Measurements from ENCODE around the gene CEP95. TPM values are rescaled to one million over a fixed set of nuclear protein-coding genes. Genes with fewer than 3 reads are reported as not detected.

Gene CEP95
- total RNA-seq, 2 donors from 2014 or later: 130 to 143 TPM

- no peaks in the 10 kb centered on the region for H3K27me3 Mint-ChIP-seq
- peaks cover 17% of the 10 kb centered on the region for H3K36me3 Mint-ChIP-seq (ENCODE audit: low read depth)
- H3K9me3 ChIP-seq (ENCODE audit: control insufficient read depth, low read length, poor library complexity, severe bottlenecking): no peaks in the 10 kb centered on the region
- H3K27ac Mint-ChIP-seq: peak overlapping the region; percentile 100
- peaks cover 73% of the 10 kb centered on the region for H3K4me1 Mint-ChIP-seq
- ATAC-seq (no peak), DNase-seq (no peak)
- H3K4me3 Mint-ChIP-seq: peak overlapping the region; percentile 100
These were observed 8.2 kb upstream of the CEP95 start for GRCh38 chr17:64498308-64499203.

- ATAC-seq (no peak), DNase-seq (no peak)
- peak overlapping the region; percentile 81 for H3K4me3 Mint-ChIP-seq
- peaks cover 22% of the 10 kb centered on the region for H3K36me3 Mint-ChIP-seq (ENCODE audit: low read depth)
- H3K4me1 Mint-ChIP-seq: peaks cover 75% of the 10 kb centered on the region
- H3K9me3 ChIP-seq (ENCODE audit: control insufficient read depth, low read length, poor library complexity, severe bottlenecking): no peaks in the 10 kb centered on the region
- no peaks in the 10 kb centered on the region for H3K27me3 Mint-ChIP-seq
- peak overlapping the region; percentile 100 for H3K27ac Mint-ChIP-seq
These were observed 6.8 kb upstream of the CEP95 start for GRCh38 chr17:64499805-64500486.

GRCh38 chr17:64500487-64500859 lies 6.3 kb upstream of the CEP95 start:
- Mint-ChIP-seq H3K4me3 (peak overlapping the region; percentile 81), H3K27ac (peak overlapping the region; percentile 100), H3K36me3 (ENCODE audit: low read depth) (peaks cover 27% of the 10 kb centered on the region), H3K27me3 (no peaks in the 10 kb centered on the region), H3K4me1 (peaks cover 78% of the 10 kb centered on the region)
- no peaks in the 10 kb centered on the region for H3K9me3 ChIP-seq (ENCODE audit: control insufficient read depth, low read length, poor library complexity, severe bottlenecking)
- DNase-seq (no peak), ATAC-seq (no peak)

GRCh38 chr17:64500862-64501765 lies 5.7 kb upstream of the CEP95 start:
- Mint-ChIP-seq H3K4me3 (peak overlapping the region; percentile 81), H3K27ac (peak overlapping the region; percentile 100), H3K27me3 (no peaks in the 10 kb centered on the region), H3K4me1 (peaks cover 80% of the 10 kb centered on the region), H3K36me3 (ENCODE audit: low read depth) (peaks cover 30% of the 10 kb centered on the region)
- no peaks in the 10 kb centered on the region for H3K9me3 ChIP-seq (ENCODE audit: control insufficient read depth, low read length, poor library complexity, severe bottlenecking)
- ATAC-seq (no peak), DNase-seq (no peak)

GRCh38 chr17:64502021-64502420 lies 4.8 kb upstream of the CEP95 start:
- no peaks in the 10 kb centered on the region for H3K9me3 ChIP-seq (ENCODE audit: control insufficient read depth, low read length, poor library complexity, severe bottlenecking)
- H3K27me3 Mint-ChIP-seq: no peaks in the 10 kb centered on the region
- peaks cover 26% of the 10 kb centered on the region for H3K36me3 Mint-ChIP-seq (ENCODE audit: low read depth)
- DNase-seq (no peak), ATAC-seq (no peak)
- peaks cover 76% of the 10 kb centered on the region for H3K4me1 Mint-ChIP-seq
- peak overlapping the region; percentile 81 for H3K4me3 Mint-ChIP-seq
- peak overlapping the region; percentile 100 for H3K27ac Mint-ChIP-seq

- peak overlapping the region; percentile 100 for H3K27ac Mint-ChIP-seq
- H3K9me3 ChIP-seq (ENCODE audit: control insufficient read depth, low read length, poor library complexity, severe bottlenecking): no peaks in the 10 kb centered on the region
- H3K27me3 Mint-ChIP-seq: no peaks in the 10 kb centered on the region
- H3K4me3 Mint-ChIP-seq: peak overlapping the region; percentile 99
- ATAC-seq: no peak
- no peak for DNase-seq
- H3K4me1 Mint-ChIP-seq: peaks cover 72% of the 10 kb centered on the region
- peaks cover 24% of the 10 kb centered on the region for H3K36me3 Mint-ChIP-seq (ENCODE audit: low read depth)
These were observed 4.0 kb upstream of the CEP95 start for GRCh38 chr17:64502809-64503208.

GRCh38 chr17:64503341-64503740 lies 3.4 kb upstream of the CEP95 start:
- Mint-ChIP-seq H3K4me3 (peak overlapping the region; percentile 99), H3K4me1 (peaks cover 71% of the 10 kb centered on the region), H3K27me3 (no peaks in the 10 kb centered on the region), H3K27ac (peak overlapping the region; percentile 100), H3K36me3 (ENCODE audit: low read depth) (peaks cover 24% of the 10 kb centered on the region)
- ATAC-seq (no peak), DNase-seq (no peak)
- H3K9me3 ChIP-seq (ENCODE audit: control insufficient read depth, low read length, poor library complexity, severe bottlenecking): no peaks in the 10 kb centered on the region

- ATAC-seq: no peak
- Mint-ChIP-seq H3K27ac (peak overlapping the region; percentile 100), H3K27me3 (no peaks in the 10 kb centered on the region), H3K36me3 (ENCODE audit: low read depth) (peaks cover 24% of the 10 kb centered on the region), H3K4me1 (peaks cover 71% of the 10 kb centered on the region), H3K4me3 (peak overlapping the region; percentile 99)
- DNase-seq: no peak
- no peaks in the 10 kb centered on the region for H3K9me3 ChIP-seq (ENCODE audit: control insufficient read depth, low read length, poor library complexity, severe bottlenecking)
These were observed 2.7 kb upstream of the CEP95 start for GRCh38 chr17:64503821-64504768.

- DNase-seq (no peak), ATAC-seq (no peak)
- Mint-ChIP-seq H3K36me3 (ENCODE audit: low read depth) (peaks cover 24% of the 10 kb centered on the region), H3K27me3 (no peaks in the 10 kb centered on the region), H3K4me1 (peaks cover 68% of the 10 kb centered on the region), H3K27ac (peak overlapping the region; percentile 100), H3K4me3 (peak overlapping the region; percentile 99)
- H3K9me3 ChIP-seq (ENCODE audit: control insufficient read depth, low read length, poor library complexity, severe bottlenecking): no peaks in the 10 kb centered on the region
These were observed 1.9 kb upstream of the CEP95 start for GRCh38 chr17:64504769-64505339.

- Mint-ChIP-seq H3K4me1 (peaks cover 63% of the 10 kb centered on the region), H3K36me3 (ENCODE audit: low read depth) (peaks cover 20% of the 10 kb centered on the region), H3K27me3 (no peaks in the 10 kb centered on the region), H3K4me3 (peak overlapping the region; percentile 99), H3K27ac (peak overlapping the region; percentile 100)
- DNase-seq (peak; percentile 67 to 76 (median 74)), ATAC-seq (peak; percentile 37)
- no peaks in the 10 kb centered on the region for H3K9me3 ChIP-seq (ENCODE audit: control insufficient read depth, low read length, poor library complexity, severe bottlenecking)
These were observed 1.2 kb upstream of the CEP95 start for GRCh38 chr17:64505340-64506200.

- ATAC-seq: peak; percentile 75
- H3K9me3 ChIP-seq (ENCODE audit: control insufficient read depth, low read length, poor library complexity, severe bottlenecking): no peaks in the 10 kb centered on the region
- Mint-ChIP-seq H3K27me3 (no peaks in the 10 kb centered on the region), H3K4me1 (peaks cover 60% of the 10 kb centered on the region), H3K36me3 (ENCODE audit: low read depth) (peaks cover 17% of the 10 kb centered on the region), H3K27ac (peak within 1 kb of the TSS; percentile 100), H3K4me3 (peak within 1 kb of the TSS; percentile 99)
- peak; percentile 92 to 96 (median 95) for DNase-seq
These were observed 589 bp upstream of the CEP95 start, which contains the start of gene DDX5 for GRCh38 chr17:64506201-64506575. TSS of gene DDX5 (minus strand) at chr17:64506289. CDS start at chr17:64506119, 170 bp downstream.
